ELF-1 (cell line): Measurements from ENCODE around the gene DENND6A.

ENCODE experiments used
- DNase-seq: peaks from one replicate; pipeline ENCODE4 v3.0.0-alpha.2; 2016; ENCODE audit warnings: low read depth, low spot score

Gene DENND6A

GRCh38 chr3:57577801-57578200 is 115.1 kb downstream of the DENND6A start:
- no peak for DNase-seq

- DNase-seq: no peak
Measured at GRCh38 chr3:57575966-57576626, 116.8 kb downstream of the DENND6A start.
